Measurements from ENCODE around the gene CALB2. TPM values are rescaled to one million over a fixed set of nuclear protein-coding genes. Genes with fewer than 3 reads are reported as not detected.

The CALB2 gene
- total RNA-seq, 1 donor from 2014 or later = not detected

DNA sequence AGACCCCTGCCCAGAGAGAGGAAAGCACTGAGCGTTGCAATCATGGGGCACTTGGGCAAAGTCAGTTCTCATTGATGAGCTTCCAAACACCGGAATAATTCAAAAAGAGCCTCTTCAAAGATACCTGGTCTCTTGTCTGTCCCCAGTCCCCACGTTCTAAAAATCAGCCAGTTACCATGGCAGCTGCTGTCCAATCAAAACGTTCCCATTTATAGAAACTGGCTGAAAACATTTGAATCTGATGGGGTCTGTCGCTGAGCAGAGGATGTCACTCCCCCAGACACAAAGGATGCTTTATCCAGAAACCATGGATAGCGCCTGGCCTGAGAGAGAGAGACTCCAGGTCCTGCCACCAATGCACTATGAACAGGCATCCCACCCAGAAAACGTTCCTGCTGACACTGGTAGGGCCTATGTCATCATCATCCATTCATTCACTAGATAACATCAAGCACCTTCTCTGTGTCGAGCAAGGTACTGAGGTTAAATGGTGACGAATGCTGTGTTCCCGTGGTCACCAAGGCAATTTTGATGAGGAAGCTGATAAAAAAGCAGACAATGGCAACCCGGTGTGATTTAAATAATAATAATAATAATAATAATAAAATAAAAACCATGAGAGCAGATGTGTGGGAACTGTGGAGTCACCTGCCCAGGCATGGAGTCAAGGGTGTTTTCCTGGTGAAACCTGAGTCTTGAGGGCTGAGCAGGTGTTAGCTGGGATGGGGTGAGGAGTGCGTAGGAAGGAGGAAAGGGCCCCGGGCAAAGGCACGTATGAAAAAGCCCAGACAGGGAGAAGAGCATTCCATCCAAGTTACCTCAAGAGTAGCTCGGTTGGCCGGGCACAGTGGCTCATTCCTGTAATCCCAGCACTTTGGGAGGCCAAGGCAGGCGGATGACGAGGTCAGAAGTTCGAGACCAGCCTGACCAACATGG lies 19.0 kb upstream of the CALB2 start:
- Mint-ChIP-seq H3K36me3 (ENCODE audit: low read depth) (no peaks in the 10 kb centered on the region), H3K27ac (no peak overlapping the region), H3K4me1 (no peaks in the 10 kb centered on the region), H3K4me3 (no peak overlapping the region), H3K9me3 (peaks cover 6% of the 10 kb centered on the region), H3K27me3 (peaks cover 30% of the 10 kb centered on the region)
- intact Hi-C loops (cut with micrococcal nuclease) = no loop called here
- CTCF ChIA-PET = no interaction called here
- ATAC-seq (ENCODE audit: low read depth) = no peak
- TF ChIP-seq, protein P1, sequence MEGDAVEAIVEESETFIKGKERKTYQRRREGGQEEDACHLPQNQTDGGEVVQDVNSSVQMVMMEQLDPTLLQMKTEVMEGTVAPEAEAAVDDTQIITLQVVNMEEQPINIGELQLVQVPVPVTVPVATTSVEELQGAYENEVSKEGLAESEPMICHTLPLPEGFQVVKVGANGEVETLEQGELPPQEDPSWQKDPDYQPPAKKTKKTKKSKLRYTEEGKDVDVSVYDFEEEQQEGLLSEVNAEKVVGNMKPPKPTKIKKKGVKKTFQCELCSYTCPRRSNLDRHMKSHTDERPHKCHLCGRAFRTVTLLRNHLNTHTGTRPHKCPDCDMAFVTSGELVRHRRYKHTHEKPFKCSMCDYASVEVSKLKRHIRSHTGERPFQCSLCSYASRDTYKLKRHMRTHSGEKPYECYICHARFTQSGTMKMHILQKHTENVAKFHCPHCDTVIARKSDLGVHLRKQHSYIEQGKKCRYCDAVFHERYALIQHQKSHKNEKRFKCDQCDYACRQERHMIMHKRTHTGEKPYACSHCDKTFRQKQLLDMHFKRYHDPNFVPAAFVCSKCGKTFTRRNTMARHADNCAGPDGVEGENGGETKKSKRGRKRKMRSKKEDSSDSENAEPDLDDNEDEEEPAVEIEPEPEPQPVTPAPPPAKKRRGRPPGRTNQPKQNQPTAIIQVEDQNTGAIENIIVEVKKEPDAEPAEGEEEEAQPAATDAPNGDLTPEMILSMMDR (IDR thresholded peaks at IDR 0.05) = no peak
- DNase-seq = no peak
- POLR2A ChIA-PET = no interaction called here

DNA sequence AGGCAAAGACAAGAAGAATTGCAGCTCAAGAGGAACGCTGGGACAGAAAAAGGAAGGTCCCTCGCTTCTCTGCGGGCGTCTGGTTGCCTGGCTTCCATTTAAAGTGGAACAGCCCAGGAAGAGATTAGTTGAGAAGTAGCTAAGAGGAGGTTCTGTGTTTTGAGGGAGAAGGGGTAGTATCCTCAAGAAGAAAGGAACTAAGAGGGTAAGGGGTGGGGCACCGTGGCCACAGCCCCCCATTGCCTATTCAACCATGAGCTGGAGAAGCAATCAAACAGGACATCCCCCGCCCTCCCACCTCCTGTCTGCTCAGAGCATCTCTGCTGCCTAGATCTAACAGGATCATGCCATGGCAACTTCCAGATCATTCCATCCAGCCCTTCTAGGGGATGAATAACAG lies 18.1 kb upstream of the CALB2 start:
- intact Hi-C loops (cut with micrococcal nuclease) = no loop called here
- TF ChIP-seq, protein P1 (IDR thresholded peaks at IDR 0.05) = no peak
- DNase-seq = no peak
- Mint-ChIP-seq H3K27ac (no peak overlapping the region), H3K4me3 (no peak overlapping the region), H3K36me3 (ENCODE audit: low read depth) (no peaks in the 10 kb centered on the region), H3K27me3 (peaks cover 30% of the 10 kb centered on the region), H3K4me1 (no peaks in the 10 kb centered on the region), H3K9me3 (peaks cover 5% of the 10 kb centered on the region)
- ATAC-seq (ENCODE audit: low read depth) = no peak
- ChIA-PET POLR2A (no interaction called here), CTCF (no interaction called here)

DNA sequence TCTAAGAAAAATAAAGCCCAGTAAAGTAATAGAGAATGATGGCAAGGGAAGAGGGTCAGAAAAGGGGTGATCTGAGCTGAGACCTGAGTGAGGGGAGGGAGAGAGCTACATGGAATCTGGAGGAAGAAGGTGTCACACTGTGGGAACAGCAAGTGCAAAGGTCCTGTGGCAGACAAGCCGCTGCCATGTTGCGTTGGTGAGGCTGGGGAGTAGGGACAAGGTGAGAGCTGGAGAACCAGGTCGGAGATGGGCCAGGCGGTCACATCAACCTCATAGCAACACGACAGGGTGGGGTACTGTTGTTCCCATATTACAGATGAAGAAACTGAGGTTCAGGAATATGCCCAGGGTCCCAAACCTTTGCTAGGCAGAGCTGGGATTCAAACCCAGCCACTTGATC lies 16.6 kb upstream of the CALB2 start:
- ATAC-seq (ENCODE audit: low read depth) = no peak
- no peak overlapping the region for H3K27ac Mint-ChIP-seq
- H3K36me3 Mint-ChIP-seq (ENCODE audit: low read depth) = no peaks in the 10 kb centered on the region
- peaks cover 27% of the 10 kb centered on the region for H3K27me3 Mint-ChIP-seq
- DNase-seq = no peak
- POLR2A ChIA-PET = no interaction called here
- TF ChIP-seq, protein P1 (IDR thresholded peaks at IDR 0.05) = no peak
- intact Hi-C loops (cut with micrococcal nuclease) = no loop called here
- no peaks in the 10 kb centered on the region for H3K9me3 Mint-ChIP-seq
- no peaks in the 10 kb centered on the region for H3K4me1 Mint-ChIP-seq
- CTCF ChIA-PET = no interaction called here
- no peak overlapping the region for H3K4me3 Mint-ChIP-seq

DNA sequence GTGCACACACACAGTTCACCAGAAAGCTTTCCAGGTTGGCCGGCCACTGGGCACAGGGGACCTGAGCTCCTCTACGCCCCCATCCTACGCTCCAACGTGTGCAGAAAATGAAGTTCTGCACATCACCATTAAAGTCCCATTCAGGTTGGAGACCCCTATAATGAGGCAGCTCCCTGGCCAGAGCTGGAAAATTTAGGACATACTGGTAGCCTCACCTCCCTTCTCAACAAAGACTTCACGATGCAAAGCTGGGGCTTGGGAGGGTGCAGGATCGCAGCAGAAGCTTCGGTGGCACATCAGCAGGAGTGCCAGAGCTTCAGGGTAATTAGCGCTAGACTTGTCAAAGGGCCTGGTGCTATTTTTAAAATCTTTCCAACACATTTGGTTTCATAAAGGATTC lies 15.4 kb upstream of the CALB2 start:
- Mint-ChIP-seq H3K36me3 (ENCODE audit: low read depth) (no peaks in the 10 kb centered on the region), H3K4me3 (no peak overlapping the region), H3K27me3 (peaks cover 24% of the 10 kb centered on the region), H3K4me1 (no peaks in the 10 kb centered on the region), H3K9me3 (no peaks in the 10 kb centered on the region), H3K27ac (no peak overlapping the region)
- ATAC-seq (ENCODE audit: low read depth) (no peak), DNase-seq (no peak)
- CTCF ChIA-PET = no interaction called here
- intact Hi-C loops (cut with micrococcal nuclease) = no loop called here
- POLR2A ChIA-PET = no interaction called here
- TF ChIP-seq, protein P1 (IDR thresholded peaks at IDR 0.05) = no peak

DNA sequence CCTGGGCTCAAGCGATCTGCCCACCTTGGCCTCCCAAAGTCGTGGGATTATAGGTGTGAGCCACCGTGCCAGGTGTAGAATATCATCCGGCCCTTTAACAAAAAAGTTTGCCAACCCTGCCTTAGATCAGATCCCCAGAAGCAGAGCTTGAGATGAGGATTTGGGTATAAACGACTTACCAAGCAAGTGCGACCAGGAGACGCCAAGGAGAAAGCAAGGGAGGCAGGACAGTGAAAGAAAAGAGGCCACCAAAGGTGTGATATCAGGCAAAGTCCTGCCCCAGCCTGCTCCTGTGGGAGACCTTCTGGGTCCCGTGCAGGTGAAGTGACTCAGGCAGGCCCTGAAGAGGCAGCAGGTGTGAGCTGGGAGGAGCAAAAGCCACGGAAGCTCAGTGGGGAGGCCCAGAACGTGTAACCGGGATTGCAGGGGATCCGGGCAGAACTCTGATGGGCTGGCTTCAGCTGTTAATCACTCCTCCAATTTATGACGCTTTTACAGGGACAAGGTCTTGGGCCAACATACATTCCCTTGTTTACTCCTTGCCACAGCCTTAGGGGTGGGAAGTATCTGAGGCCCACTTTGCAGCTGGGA lies 14.1 kb upstream of the CALB2 start:
- TF ChIP-seq, protein P1 (IDR thresholded peaks at IDR 0.05) = no peak
- H3K27me3 Mint-ChIP-seq = peaks cover 18% of the 10 kb centered on the region
- ChIA-PET CTCF (no interaction called here), POLR2A (no interaction called here)
- no peak overlapping the region for H3K27ac Mint-ChIP-seq
- no peaks in the 10 kb centered on the region for H3K36me3 Mint-ChIP-seq (ENCODE audit: low read depth)
- no peaks in the 10 kb centered on the region for H3K4me1 Mint-ChIP-seq
- no peak for DNase-seq
- intact Hi-C loops (cut with micrococcal nuclease) = no loop called here
- ATAC-seq (ENCODE audit: low read depth) = no peak
- no peaks in the 10 kb centered on the region for H3K9me3 Mint-ChIP-seq
- H3K4me3 Mint-ChIP-seq = no peak overlapping the region

Data from activated B cell treated with CpG ODN at 0.5 μM for 24 hours (primary cell).